HG03135 (cell line): ENCODE measurements around the gene ABHD8.
A peak's percentile ranks its signal among the peaks of the same experiment; 100 is the strongest.

Experiments
- ATAC-seq: cut with Tn5 transposase; IDR thresholded peaks from one replicate; pipeline ENCODE4 v1.9.1; 2021; ENCODE audit warnings: mild to moderate bottlenecking, moderate library complexity; ENCODE audit not compliant: unreplicated experiment

Gene ABHD8

GRCh38 chr19:17303167-17303939, at the start of gene ABHD8:
ABHD8 (minus strand) TSS chr19:17303425; CDS start chr19:17301616, 1,809 bp downstream.
- ATAC-seq, result peak; percentile 51

- no peak for ATAC-seq
These were observed 49.5 kb upstream of the ABHD8 start for GRCh38 chr19:17352608-17353280.

- no peak for ATAC-seq
These were observed 48.7 kb upstream of the ABHD8 start for GRCh38 chr19:17351815-17352435.

- no peak for ATAC-seq
These were observed 45.5 kb upstream of the ABHD8 start for GRCh38 chr19:17348700-17349099.

- no peak for ATAC-seq
These were observed 44.7 kb upstream of the ABHD8 start for GRCh38 chr19:17347877-17348276.

GRCh38 chr19:17347361-17347760, 44.1 kb upstream of the ABHD8 start:
- ATAC-seq, result no peak

GRCh38 chr19:17346109-17346671, 43.0 kb upstream of the ABHD8 start:
- ATAC-seq, result no peak

GRCh38 chr19:17341845-17342244, 38.6 kb upstream of the ABHD8 start:
- ATAC-seq, result no peak

- ATAC-seq, result no peak
These were observed 38.2 kb upstream of the ABHD8 start for GRCh38 chr19:17341386-17341785.

GRCh38 chr19:17340871-17341357, 37.7 kb upstream of the ABHD8 start:
- no peak for ATAC-seq

- ATAC-seq, result no peak
These were observed 37.2 kb upstream of the ABHD8 start for GRCh38 chr19:17340302-17340870.

GRCh38 chr19:17339088-17339741, 36.0 kb upstream of the ABHD8 start:
- ATAC-seq, result no peak

- no peak for ATAC-seq
These were observed 35.3 kb upstream of the ABHD8 start for GRCh38 chr19:17338433-17339078.

GRCh38 chr19:17337675-17338432, 34.6 kb upstream of the ABHD8 start:
- ATAC-seq, result no peak

GRCh38 chr19:17336872-17337674, 33.8 kb upstream of the ABHD8 start, which contains the start of gene GTPBP3:
GTPBP3 (plus strand) TSS chr19:17337553; CDS start chr19:17337612, 59 bp downstream.
- peak; percentile 70 for ATAC-seq

- no peak for ATAC-seq
These were observed 32.4 kb upstream of the ABHD8 start for GRCh38 chr19:17335575-17335974.

- peak; percentile 44 for ATAC-seq
These were observed 31.5 kb upstream of the ABHD8 start, which contains the start of gene ANO8 for GRCh38 chr19:17334414-17335409. ANO8 (minus strand) TSS chr19:17334855; CDS start chr19:17334670, 185 bp downstream.
